PC-3 (cell line): ENCODE measurements around the gene OPN1SW. TPM values are rescaled to one million over a fixed set of nuclear protein-coding genes. Genes with fewer than 3 reads are reported as not detected.

Experiments
- ATAC-seq: fragments of 200-7000 bp; cut with Tn5 transposase; 2 replicates; pipeline ENCODE4 v1.9.1; 2020; ENCODE audit warnings: mild to moderate bottlenecking, moderate library complexity
- BruUV-seq: library from RNA; stranded (reverse); fragments of 400-500 nt; replicated peaks from 2 replicates; lab custom pipeline; 2021; lab: Mats Ljungman, UMichigan
- CTCF ChIA-PET: fragments of 300-600 bp; sonication (Branson Sonifier 250); formaldehyde crosslinking; loops from one replicate; lab custom pipeline; 2022; ENCODE audit warnings: antibody characterized with exemption; lab: Charles Lee
- POLR2A ChIA-PET: fragments of 300-600 bp; sonication (Branson Sonifier 250); formaldehyde crosslinking; loops from one replicate; lab custom pipeline; 2022; ENCODE audit warnings: antibody characterized with exemption; ENCODE audit not compliant: unreplicated experiment; lab: Charles Lee
- DNase-seq: peaks from one replicate; pipeline ENCODE4 v3.0.0-alpha.2; 2015
- H2AFZ ChIP-seq: fragments of 300-600 bp; sonication (generic); 2 replicates; pipeline ENCODE4 v1.6.0; 2016; ENCODE audit warnings: antibody characterized with exemption, low read length
- H3F3A ChIP-seq: fragments of 300-600 bp; sonication (generic); one replicate; pipeline ENCODE4 v1.6.0; 2017; ENCODE audit warnings: antibody characterized with exemption, low read length, control low read depth, mild to moderate bottlenecking; ENCODE audit not compliant: unreplicated experiment
- H3K27ac ChIP-seq: fragments of 300-600 bp; sonication (generic); 2 replicates; pipeline ENCODE4 v1.5.1; 2016; ENCODE audit warnings: mild to moderate bottlenecking, low read length
- H3K27me3 ChIP-seq: fragments of 300-600 bp; sonication (generic); 2 replicates; pipeline ENCODE4 v1.6.1; 2016; ENCODE audit warnings: low read length, mixed read lengths
- H3K36me3 ChIP-seq: fragments of 300-600 bp; sonication (generic); 2 replicates; pipeline ENCODE4 v1.6.1; 2016; ENCODE audit warnings: low read depth, mixed run types, low read length, mixed read lengths
- H3K4me1 ChIP-seq: fragments of 300-600 bp; sonication (generic); 2 replicates; pipeline ENCODE4 v1.5.1; 2016; ENCODE audit warnings: low read length; ENCODE audit not compliant: insufficient read depth
- H3K4me2 ChIP-seq: fragments of 300-600 bp; sonication (generic); 2 replicates; pipeline ENCODE4 v1.6.0; 2016; ENCODE audit warnings: low read length
- H3K4me3 ChIP-seq: fragments of 300-600 bp; sonication (generic); 2 replicates; pipeline ENCODE4 v1.5.1; 2016; ENCODE audit warnings: mild to moderate bottlenecking, low read length, mixed read lengths
- H3K79me2 ChIP-seq: fragments of 300-600 bp; sonication (generic); 2 replicates; pipeline ENCODE4 v1.6.1; 2017; ENCODE audit warnings: low read length, mixed read lengths
- H3K9ac ChIP-seq: fragments of 300-600 bp; sonication (generic); 2 replicates; pipeline ENCODE4 v1.6.0; 2016; ENCODE audit warnings: mild to moderate bottlenecking, low read length
- H3K9me2 ChIP-seq: fragments of 300-600 bp; sonication (generic); replicated peaks from 2 replicates; pipeline ENCODE4 v1.6.1; 2016; ENCODE audit warnings: mixed run types, low read length, mixed read lengths
- H3K9me3 ChIP-seq: fragments of 300-600 bp; sonication (generic); 2 replicates; pipeline ENCODE4 v1.6.1; 2016; ENCODE audit warnings: low read length, mixed read lengths
- H4K20me1 ChIP-seq: fragments of 300-600 bp; sonication (generic); 2 replicates; pipeline ENCODE4 v1.6.1; 2016; ENCODE audit warnings: low read length, mixed read lengths
- EZH2 ChIP-seq: fragments of 300-600 bp; sonication (generic); IDR thresholded peaks from one replicate; pipeline ENCODE4 v1.6.1; 2017; ENCODE audit warnings: antibody characterized with exemption, mild to moderate bottlenecking, low read length; ENCODE audit not compliant: unreplicated experiment
- EZH2phosphoT487 ChIP-seq: fragments of 300-600 bp; sonication (generic); IDR thresholded peaks from 2 replicates; pipeline ENCODE4 v1.6.1; 2018; ENCODE audit warnings: mild to moderate bottlenecking, antibody characterized with exemption, low read length, borderline replicate concordance
- intact Hi-C: fragments of 100-400 bp; cut with micrococcal nuclease; formaldehyde crosslinking; loops from 2 replicates; pipeline ENCODE4 v1.9.0; 2023
- total RNA-seq: library from RNA; depleted of rRNA; stranded (reverse); fragments of >200 nt; gene quantifications from 2 replicates; pipeline ENCODE4 v1.2.3, GENCODE V29; 2014
- TF ChIP-seq, protein P1 (sequence below): fragments of 300-600 bp; sonication (generic); conservative IDR thresholded peaks from 2 replicates; pipeline ENCODE4 v1.5.1; 2017; ENCODE audit warnings: antibody characterized with exemption, low read depth, mild to moderate bottlenecking, low read length

Gene OPN1SW
- total RNA-seq, 1 experiment from 2014 or later, result not detected

DNA sequence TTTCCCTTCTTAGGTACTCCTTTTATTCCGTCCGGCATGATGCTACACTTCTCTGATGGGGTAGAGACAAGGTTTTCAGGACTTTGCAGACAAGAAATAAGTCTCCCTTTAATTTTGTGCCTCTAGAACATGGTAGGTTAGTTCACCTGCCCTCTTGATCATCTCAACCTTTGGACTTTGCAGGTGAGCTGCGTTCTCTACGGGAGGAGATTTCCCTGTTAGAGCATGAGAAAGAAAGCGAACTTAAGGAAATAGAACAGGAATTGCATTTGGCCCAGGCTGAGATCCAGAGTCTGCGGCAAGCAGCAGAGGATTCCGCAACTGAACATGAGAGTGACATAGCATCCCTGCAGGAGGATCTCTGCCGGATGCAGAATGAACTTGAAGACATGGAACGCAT, 25.4 kb upstream of the OPN1SW start:
- CTCF ChIA-PET, result no interaction called here

DNA sequence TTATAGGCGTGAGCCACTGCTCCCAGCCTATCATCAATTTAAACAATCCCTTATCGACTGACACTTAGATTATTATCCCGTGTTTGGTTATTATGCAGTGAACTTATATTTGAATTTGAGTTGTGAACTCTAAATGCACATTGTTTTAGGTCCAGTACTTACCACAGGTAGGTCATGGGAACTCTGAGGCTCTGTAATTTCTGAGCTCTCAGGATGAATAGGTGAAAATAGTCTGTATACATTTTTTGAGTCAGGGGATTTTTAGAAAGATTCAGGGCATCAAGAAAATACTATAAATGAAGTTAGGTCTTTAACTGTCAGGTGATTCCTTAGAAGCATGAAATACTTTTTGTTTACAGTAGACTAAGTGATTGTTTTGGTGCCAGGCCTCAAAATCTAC, 25.0 kb upstream of the OPN1SW start:
- H3K4me1 ChIP-seq, result no peaks in the 10 kb centered on the region
- no peaks in the 10 kb centered on the region for H3K79me2 ChIP-seq
- H3K36me3 ChIP-seq, result no peaks in the 10 kb centered on the region
- no peaks in the 10 kb centered on the region for H3K27me3 ChIP-seq
- H3K9me3 ChIP-seq, result no peaks in the 10 kb centered on the region
- H3K4me2 ChIP-seq, result no peak overlapping the region
- POLR2A ChIA-PET, result interaction anchor here (0.5 kb wide), 1 partner anchor 140 kb away, joined by 11 read pairs; no protein-coding TSS in a partner anchor
- intact Hi-C loops, result no loop called here
- no peak overlapping the region for H3K4me3 ChIP-seq
- no peaks in the 10 kb centered on the region for H3F3A ChIP-seq
- CTCF ChIA-PET, result no interaction called here
- no peaks in the 10 kb centered on the region for H4K20me1 ChIP-seq
- no peak overlapping the region for H2AFZ ChIP-seq
- TF ChIP-seq, protein P1, sequence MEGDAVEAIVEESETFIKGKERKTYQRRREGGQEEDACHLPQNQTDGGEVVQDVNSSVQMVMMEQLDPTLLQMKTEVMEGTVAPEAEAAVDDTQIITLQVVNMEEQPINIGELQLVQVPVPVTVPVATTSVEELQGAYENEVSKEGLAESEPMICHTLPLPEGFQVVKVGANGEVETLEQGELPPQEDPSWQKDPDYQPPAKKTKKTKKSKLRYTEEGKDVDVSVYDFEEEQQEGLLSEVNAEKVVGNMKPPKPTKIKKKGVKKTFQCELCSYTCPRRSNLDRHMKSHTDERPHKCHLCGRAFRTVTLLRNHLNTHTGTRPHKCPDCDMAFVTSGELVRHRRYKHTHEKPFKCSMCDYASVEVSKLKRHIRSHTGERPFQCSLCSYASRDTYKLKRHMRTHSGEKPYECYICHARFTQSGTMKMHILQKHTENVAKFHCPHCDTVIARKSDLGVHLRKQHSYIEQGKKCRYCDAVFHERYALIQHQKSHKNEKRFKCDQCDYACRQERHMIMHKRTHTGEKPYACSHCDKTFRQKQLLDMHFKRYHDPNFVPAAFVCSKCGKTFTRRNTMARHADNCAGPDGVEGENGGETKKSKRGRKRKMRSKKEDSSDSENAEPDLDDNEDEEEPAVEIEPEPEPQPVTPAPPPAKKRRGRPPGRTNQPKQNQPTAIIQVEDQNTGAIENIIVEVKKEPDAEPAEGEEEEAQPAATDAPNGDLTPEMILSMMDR, result no peak
- TF ChIP-seq EZH2phosphoT487 (no peak), EZH2 (no peak)
- H3K9me2 ChIP-seq, result no peaks in the 10 kb centered on the region
- H3K9ac ChIP-seq, result no peak overlapping the region
- no peak overlapping the region for H3K27ac ChIP-seq
- BruUV-seq, result no TSS peak
- ATAC-seq (no peak), DNase-seq (no peak)

More for the DNA sequence above, 25.4 kb upstream of the OPN1SW start:
- ATAC-seq (no peak), DNase-seq (no peak)
- H3K9me2 ChIP-seq, result no peaks in the 10 kb centered on the region
- no peaks in the 10 kb centered on the region for H4K20me1 ChIP-seq
- intact Hi-C loops, result no loop called here
- POLR2A ChIA-PET, result interaction anchor here (0.5 kb wide), 1 partner anchor 140 kb away, joined by 11 read pairs; no protein-coding TSS in a partner anchor
- H3K4me2 ChIP-seq, result no peak overlapping the region
- no peaks in the 10 kb centered on the region for H3K36me3 ChIP-seq
- no peak overlapping the region for H2AFZ ChIP-seq
- H3F3A ChIP-seq, result no peaks in the 10 kb centered on the region
- BruUV-seq, result no TSS peak
- H3K79me2 ChIP-seq, result no peaks in the 10 kb centered on the region
- no peaks in the 10 kb centered on the region for H3K4me1 ChIP-seq
- no peak overlapping the region for H3K9ac ChIP-seq
- H3K9me3 ChIP-seq, result no peaks in the 10 kb centered on the region
- TF ChIP-seq EZH2, result no peak
- TF ChIP-seq, protein P1, result no peak
- no peaks in the 10 kb centered on the region for H3K27me3 ChIP-seq
- H3K4me3 ChIP-seq, result no peak overlapping the region
- H3K27ac ChIP-seq, result no peak overlapping the region

DNA sequence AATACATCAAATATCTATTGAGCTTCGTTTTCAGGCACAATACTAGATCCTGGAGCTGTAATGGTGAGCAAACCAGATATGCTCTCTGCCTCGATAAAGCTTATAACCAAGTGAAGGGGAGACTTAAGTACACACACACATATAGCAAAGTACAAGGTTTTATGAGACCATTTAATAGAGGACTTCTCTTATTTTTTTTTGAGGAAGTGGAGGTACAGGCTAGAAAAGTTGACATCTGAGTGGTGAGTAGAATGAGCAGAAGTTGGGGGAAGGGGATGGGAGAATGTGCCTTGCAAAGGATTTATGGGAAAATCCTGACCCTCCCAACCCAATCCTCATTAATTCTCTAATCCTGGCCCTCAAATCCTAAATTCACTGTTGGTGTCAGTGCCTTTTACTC, 23.9 kb upstream of the OPN1SW start:
- H3K9ac ChIP-seq, result no peak overlapping the region
- no peak overlapping the region for H3K4me3 ChIP-seq
- ATAC-seq (no peak), DNase-seq (no peak)
- H2AFZ ChIP-seq, result no peak overlapping the region
- no peaks in the 10 kb centered on the region for H3K27me3 ChIP-seq
- H3K36me3 ChIP-seq, result no peaks in the 10 kb centered on the region
- H3K9me2 ChIP-seq, result no peaks in the 10 kb centered on the region
- TF ChIP-seq, protein P1, result no peak
- no peak for TF ChIP-seq EZH2
- no peak for TF ChIP-seq EZH2phosphoT487
- H3K4me1 ChIP-seq, result no peaks in the 10 kb centered on the region
- H4K20me1 ChIP-seq, result no peaks in the 10 kb centered on the region
- H3F3A ChIP-seq, result no peaks in the 10 kb centered on the region
- ChIA-PET CTCF (no interaction called here), POLR2A (no interaction called here)
- H3K4me2 ChIP-seq, result no peak overlapping the region
- BruUV-seq, result no TSS peak
- H3K79me2 ChIP-seq, result no peaks in the 10 kb centered on the region
- intact Hi-C loops, result no loop called here
- no peaks in the 10 kb centered on the region for H3K9me3 ChIP-seq
- H3K27ac ChIP-seq, result no peak overlapping the region
